ENCODE data around the gene MED29. TPM values are rescaled to one million over a fixed set of nuclear protein-coding genes. Genes with fewer than 3 reads are reported as not detected.
"Not testable (repeated sequence)": the region's sequence is repeated elsewhere in the genome, so short reads cannot be mapped to it uniquely, and the experiment has no call there.

Gene MED29
- total RNA-seq, 1 donor = 22.0 TPM

DNA sequence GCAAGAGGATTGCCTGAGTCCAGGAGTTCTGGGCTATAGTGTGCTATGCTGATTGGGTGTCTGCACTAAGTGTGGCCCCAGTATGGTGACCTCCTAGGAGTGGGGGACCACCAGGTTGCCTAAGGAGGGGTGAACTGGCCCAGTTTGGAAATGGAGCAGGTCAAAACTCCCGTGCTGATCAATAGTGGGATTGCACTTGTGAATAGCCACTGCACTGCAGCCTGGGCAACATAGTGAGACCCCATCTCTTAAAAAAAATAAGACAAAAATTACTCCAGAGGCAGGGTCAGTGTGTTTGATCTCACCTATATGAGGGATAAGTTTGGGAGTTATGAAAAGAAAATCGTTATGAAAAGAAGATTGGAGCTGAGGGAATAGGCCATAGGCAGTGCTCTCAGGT is 22.0 kb upstream of the MED29 start:
- TF ChIP-seq, protein P1, sequence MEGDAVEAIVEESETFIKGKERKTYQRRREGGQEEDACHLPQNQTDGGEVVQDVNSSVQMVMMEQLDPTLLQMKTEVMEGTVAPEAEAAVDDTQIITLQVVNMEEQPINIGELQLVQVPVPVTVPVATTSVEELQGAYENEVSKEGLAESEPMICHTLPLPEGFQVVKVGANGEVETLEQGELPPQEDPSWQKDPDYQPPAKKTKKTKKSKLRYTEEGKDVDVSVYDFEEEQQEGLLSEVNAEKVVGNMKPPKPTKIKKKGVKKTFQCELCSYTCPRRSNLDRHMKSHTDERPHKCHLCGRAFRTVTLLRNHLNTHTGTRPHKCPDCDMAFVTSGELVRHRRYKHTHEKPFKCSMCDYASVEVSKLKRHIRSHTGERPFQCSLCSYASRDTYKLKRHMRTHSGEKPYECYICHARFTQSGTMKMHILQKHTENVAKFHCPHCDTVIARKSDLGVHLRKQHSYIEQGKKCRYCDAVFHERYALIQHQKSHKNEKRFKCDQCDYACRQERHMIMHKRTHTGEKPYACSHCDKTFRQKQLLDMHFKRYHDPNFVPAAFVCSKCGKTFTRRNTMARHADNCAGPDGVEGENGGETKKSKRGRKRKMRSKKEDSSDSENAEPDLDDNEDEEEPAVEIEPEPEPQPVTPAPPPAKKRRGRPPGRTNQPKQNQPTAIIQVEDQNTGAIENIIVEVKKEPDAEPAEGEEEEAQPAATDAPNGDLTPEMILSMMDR (IDR thresholded peaks at IDR 0.05; ENCODE audit: insufficient read depth, low read depth, low read length) = no peak
- no peak for DNase-seq (ENCODE audit: low read depth)
- no peak overlapping the region for H3K4me3 ChIP-seq (ENCODE audit: low read depth, low read length)

DNA sequence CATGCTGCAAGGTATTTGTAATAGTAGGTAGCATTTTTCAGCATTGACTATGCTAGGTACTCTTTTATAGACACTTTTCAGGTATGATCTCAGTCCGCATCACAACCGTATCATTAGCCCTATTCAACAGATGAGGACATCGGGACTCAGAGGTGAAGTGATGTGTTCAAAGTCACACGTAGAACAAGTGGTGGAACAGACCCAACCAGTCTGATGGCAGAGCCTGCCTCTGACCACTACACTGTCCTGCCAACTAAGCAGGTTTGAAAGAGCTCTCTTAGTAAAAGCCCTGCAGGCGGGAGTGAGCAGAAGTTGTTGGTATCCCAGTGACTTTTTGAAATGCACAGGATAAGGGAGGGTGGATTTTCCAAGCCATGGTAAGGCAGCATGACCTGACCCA is 20.4 kb upstream of the MED29 start:
- TF ChIP-seq, protein P1 (IDR thresholded peaks at IDR 0.05; ENCODE audit: insufficient read depth, low read depth, low read length) = no peak
- no peak overlapping the region for H3K4me3 ChIP-seq (ENCODE audit: low read depth, low read length)
- DNase-seq (ENCODE audit: low read depth) = no peak

DNA sequence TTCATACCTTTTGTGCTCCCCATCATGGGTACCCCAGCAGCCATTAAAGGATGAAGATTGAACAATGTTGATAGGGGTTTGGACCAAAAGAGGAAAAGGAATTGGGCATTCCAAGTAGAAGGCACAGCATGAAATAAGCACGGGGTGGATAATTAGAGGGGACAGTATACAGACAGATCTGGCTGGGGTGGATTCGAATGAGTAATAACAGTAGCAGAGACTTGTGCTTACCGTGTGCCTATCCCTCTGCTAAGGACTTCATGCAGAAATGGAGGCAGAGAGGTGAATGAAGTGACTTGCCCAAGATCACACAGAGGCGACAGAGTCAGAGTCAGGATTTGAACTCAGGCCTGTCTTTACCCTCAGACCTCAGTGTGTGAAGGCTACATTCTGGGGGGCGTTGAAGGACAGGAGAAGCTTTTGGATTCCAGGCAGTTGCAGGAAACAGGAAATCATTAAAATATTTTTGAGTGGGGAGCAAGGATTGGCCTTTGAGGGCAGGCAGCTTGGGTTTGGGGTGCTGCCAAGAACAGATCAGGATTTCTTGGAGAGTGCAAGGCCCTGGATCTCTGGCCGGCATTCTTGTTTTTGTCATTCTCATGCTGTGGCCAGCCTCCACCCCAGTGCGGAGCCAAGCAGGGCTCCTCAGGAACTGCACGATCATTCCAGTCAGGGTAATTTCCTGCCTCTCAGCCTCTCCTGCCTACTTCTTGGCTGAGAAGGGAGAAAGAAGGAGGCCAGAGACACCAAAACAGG is 19.0 kb upstream of the MED29 start:
- DNase-seq (ENCODE audit: low read depth) = peak; percentile 93
- no peak overlapping the region for H3K4me3 ChIP-seq (ENCODE audit: low read depth, low read length)
- TF ChIP-seq, protein P1 (IDR thresholded peaks at IDR 0.05; ENCODE audit: insufficient read depth, low read depth, low read length) = no peak

DNA sequence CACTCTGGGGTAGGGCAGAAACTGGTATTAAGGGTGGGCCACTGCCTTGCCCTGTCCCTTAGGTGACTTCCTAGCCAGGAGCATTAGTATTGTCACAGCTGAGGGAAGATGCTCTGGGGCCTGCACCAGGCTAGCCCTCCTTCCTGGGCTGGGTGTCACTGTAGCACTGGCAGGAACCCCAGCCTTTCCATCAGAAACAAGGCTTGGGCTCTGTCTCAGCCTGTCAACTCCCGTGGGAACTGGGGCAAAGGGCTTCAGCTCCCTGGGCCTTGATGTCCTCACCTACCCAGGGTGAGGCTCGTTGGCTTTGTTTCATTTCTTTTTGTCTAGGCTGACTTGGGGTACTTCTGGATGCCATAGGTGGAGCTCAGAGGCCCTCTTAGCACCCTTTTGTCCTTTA is 18.2 kb upstream of the MED29 start:
- peak; percentile 53 for DNase-seq (ENCODE audit: low read depth)
- no peak overlapping the region for H3K4me3 ChIP-seq (ENCODE audit: low read depth, low read length)
- TF ChIP-seq, protein P1 (IDR thresholded peaks at IDR 0.05; ENCODE audit: insufficient read depth, low read depth, low read length) = no peak

DNA sequence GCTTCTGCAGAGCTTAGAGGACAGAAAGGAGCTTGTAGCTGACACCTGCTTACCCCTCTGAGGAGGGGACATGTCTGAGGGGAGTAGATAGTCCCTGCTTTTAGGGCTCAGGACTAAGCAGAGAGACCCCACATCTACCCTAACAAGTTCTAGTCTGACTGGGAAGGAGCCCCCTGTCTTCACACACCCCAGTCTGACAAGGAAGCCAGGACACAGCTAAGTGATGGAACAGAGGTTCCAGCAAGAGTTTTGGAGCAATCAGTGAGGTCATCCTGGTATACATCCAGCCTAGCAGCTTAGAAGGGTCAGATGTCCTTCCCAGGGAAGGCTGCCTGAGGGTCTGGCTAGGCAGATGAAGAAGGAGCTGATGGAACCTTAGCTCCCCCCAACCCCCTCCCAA is 15.2 kb upstream of the MED29 start:
- no peak overlapping the region for H3K4me3 ChIP-seq (ENCODE audit: low read depth, low read length)
- no peak for DNase-seq (ENCODE audit: low read depth)
- TF ChIP-seq, protein P1 (IDR thresholded peaks at IDR 0.05; ENCODE audit: insufficient read depth, low read depth, low read length) = no peak

DNA sequence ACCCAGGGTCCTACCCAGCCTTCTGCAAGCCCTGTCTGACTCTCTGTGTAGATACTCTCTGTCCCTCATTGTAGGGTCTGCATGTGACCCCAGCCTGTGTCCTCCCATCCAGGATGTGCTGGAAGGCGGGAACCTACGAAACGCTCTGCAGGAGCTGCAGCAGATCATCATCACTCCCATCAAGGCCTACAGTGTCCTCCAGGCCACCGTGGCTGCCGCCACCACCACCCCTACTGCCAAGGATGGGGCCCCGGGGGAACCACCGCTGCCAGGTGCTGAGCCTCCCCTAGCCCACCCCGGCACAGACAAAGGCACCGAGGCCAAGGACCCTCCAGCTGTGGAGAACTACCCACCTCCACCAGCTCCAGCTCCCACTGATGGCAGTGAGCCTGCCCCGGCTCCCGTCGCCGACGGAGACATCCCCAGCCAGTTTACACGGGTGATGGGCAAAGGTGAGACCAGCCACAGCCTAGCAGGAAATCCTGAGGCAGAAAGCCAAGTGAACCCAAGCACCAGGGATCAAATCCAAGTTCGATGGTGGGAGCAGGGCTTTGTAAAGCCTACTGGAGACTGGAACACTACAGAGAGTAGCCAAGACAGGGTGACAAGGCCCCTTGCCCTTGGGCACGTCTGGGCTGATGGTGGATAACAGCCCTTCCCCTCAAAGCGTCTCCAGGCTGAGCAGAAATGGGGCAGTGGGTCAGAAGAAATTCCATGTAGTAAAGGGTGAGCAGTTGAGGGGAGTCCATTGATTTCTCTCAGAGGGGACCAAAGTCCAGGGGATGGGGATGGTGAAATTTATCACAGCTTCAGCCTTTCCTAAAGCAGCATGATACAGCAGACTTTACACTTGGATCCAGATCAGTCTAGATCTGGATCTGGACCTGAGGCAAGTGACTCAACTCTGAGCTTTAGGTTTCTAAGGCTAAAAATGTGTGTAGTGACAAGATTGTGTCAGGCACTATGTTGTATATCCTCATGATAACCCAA is 13.5 kb upstream of the MED29 start:
- no peak for DNase-seq (ENCODE audit: low read depth)
- TF ChIP-seq, protein P1 (IDR thresholded peaks at IDR 0.05; ENCODE audit: insufficient read depth, low read depth, low read length) = no peak
- no peak overlapping the region for H3K4me3 ChIP-seq (ENCODE audit: low read depth, low read length)

DNA sequence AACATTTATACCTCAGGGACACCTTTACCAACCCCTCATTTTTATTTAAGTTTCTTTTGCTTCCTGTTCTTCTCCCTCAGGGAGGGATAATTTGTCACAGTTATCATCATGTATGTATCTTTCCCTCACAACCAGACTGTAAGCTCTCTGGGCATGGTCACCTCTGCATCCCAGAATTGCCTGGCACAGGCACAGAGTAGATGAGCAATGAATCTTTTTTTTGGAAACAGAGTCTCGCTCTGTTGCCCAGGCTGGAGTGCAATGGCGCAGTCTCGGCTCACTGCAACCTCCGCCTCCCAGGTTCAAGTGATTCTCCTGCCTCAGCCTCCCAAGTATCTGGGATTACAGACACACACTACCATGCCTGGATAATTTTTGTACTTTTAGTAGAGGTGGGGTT is 11.8 kb upstream of the MED29 start:
- not testable (repeated sequence) for DNase-seq (ENCODE audit: low read depth); H3K4me3 ChIP-seq (ENCODE audit: low read depth, low read length)
